Brain microvascular endothelial cell (primary cell): ENCODE results near the gene GALNT10.
A peak's percentile ranks its signal among the peaks of the same experiment; 100 is the strongest.

Experiments
- DNase-seq: peaks from one replicate; pipeline ENCODE4 v3.0.0-alpha.2; 2020
- H3K27ac ChIP-seq: fragments of 250-450 bp; sonication (Bioruptor Pico); 2 replicates; pipeline ENCODE4 v1.5.1; 2020; ENCODE audit warnings: mild to moderate bottlenecking, moderate library complexity
- H3K27me3 ChIP-seq: fragments of 250-450 bp; sonication (Bioruptor Pico); replicated peaks from 2 replicates; pipeline ENCODE4 v1.5.1; 2020; ENCODE audit warnings: mild to moderate bottlenecking
- H3K36me3 ChIP-seq: fragments of 250-450 bp; sonication (Bioruptor Pico); replicated peaks from 2 replicates; pipeline ENCODE4 v1.5.1; 2020; ENCODE audit warnings: mild to moderate bottlenecking
- H3K4me3 ChIP-seq: 2 replicates; pipeline ENCODE4 v1.5.1; 2011; ENCODE audit warnings: low read depth, mild to moderate bottlenecking, control low read depth, low read length, moderate library complexity
- CTCF ChIP-seq: IDR thresholded peaks from 2 replicates; pipeline ENCODE4 v1.5.1; 2011; ENCODE audit warnings: low read depth, mild to moderate bottlenecking, moderate library complexity, low read length, control low read depth, inconsistent platforms; ENCODE audit errors: missing control alignments
- in situ Hi-C: cut with HindIII; loops from 2 replicates; pipeline ENCODE4 v1.10.0; 2017; ENCODE audit warnings: low sequenced_read_pairs, low pct_ligation_motif_present

The GALNT10 gene

GRCh38 chr5:154198611-154199230 is 8.2 kb downstream of the GALNT10 start:
- peak; percentile 80 for DNase-seq
- H3K27ac ChIP-seq: peak overlapping the region; percentile 63
- in situ Hi-C loops: no loop called here
- H3K27me3 ChIP-seq: no peaks in the 10 kb centered on the region
- no peak for TF ChIP-seq CTCF
- H3K36me3 ChIP-seq: peaks cover 23% of the 10 kb centered on the region
- H3K4me3 ChIP-seq: no peak overlapping the region

- no peak for TF ChIP-seq CTCF
- H3K27ac ChIP-seq: peak overlapping the region; percentile 38
- H3K27me3 ChIP-seq: no peaks in the 10 kb centered on the region
- no peak for DNase-seq
- H3K36me3 ChIP-seq: peaks cover 23% of the 10 kb centered on the region
- H3K4me3 ChIP-seq: no peak overlapping the region
- in situ Hi-C loops: no loop called here
Observed at GRCh38 chr5:154199263-154199662, 8.7 kb downstream of the GALNT10 start.

GRCh38 chr5:154199671-154200220 is 9.2 kb downstream of the GALNT10 start:
- in situ Hi-C loops: no loop called here
- DNase-seq: no peak
- TF ChIP-seq CTCF: no peak
- Histone ChIP-seq H3K27me3 (no peaks in the 10 kb centered on the region), H3K36me3 (peaks cover 27% of the 10 kb centered on the region), H3K4me3 (no peak overlapping the region), H3K27ac (peak overlapping the region; percentile 38)

GRCh38 chr5:154200221-154200620 is 9.7 kb downstream of the GALNT10 start:
- Histone ChIP-seq H3K27ac (no peak overlapping the region), H3K4me3 (no peak overlapping the region)
- in situ Hi-C loops: no loop called here

GRCh38 chr5:154201108-154201769 is 10.7 kb downstream of the GALNT10 start:
- Histone ChIP-seq H3K27ac (no peak overlapping the region), H3K27me3 (no peaks in the 10 kb centered on the region), H3K36me3 (peaks cover 20% of the 10 kb centered on the region), H3K4me3 (no peak overlapping the region)
- in situ Hi-C loops: no loop called here
- no peak for DNase-seq
- TF ChIP-seq CTCF: no peak

More at GRCh38 chr5:154200221-154200620, 9.7 kb downstream of the GALNT10 start:
- Histone ChIP-seq H3K36me3 (peaks cover 23% of the 10 kb centered on the region), H3K27me3 (no peaks in the 10 kb centered on the region)
- no peak for TF ChIP-seq CTCF
- no peak for DNase-seq
